Measurements from ENCODE around the gene ME1. TPM values are rescaled to one million over a fixed set of nuclear protein-coding genes. Genes with fewer than 3 reads are reported as not detected.

ME1 gene
- total RNA-seq, 2 experiments from 2014 or later = not detected

GRCh38 chr6:83183082-83183828 lies 247.6 kb downstream of the ME1 start:
- Mint-ChIP-seq H3K9me3 (no peaks in the 10 kb centered on the region), H3K4me3 (no peak overlapping the region), H3K27ac (no peak overlapping the region), H3K27me3 (no peaks in the 10 kb centered on the region), H3K36me3 (peaks cover 26% of the 10 kb centered on the region), H3K4me1 (peaks cover 6% of the 10 kb centered on the region)
- DNase-seq = no peak

- Mint-ChIP-seq H3K9me3 (no peaks in the 10 kb centered on the region), H3K27me3 (no peaks in the 10 kb centered on the region), H3K4me1 (peaks cover 4% of the 10 kb centered on the region), H3K36me3 (peaks cover 28% of the 10 kb centered on the region), H3K4me3 (no peak overlapping the region), H3K27ac (no peak overlapping the region)
- no peak for DNase-seq
Measured at GRCh38 chr6:83182114-83182513, 248.7 kb downstream of the ME1 start.

GRCh38 chr6:83180426-83180950 lies 250.4 kb downstream of the ME1 start:
- Mint-ChIP-seq H3K36me3 (peaks cover 24% of the 10 kb centered on the region), H3K27ac (no peak overlapping the region), H3K27me3 (no peaks in the 10 kb centered on the region), H3K4me3 (no peak overlapping the region), H3K4me1 (no peaks in the 10 kb centered on the region), H3K9me3 (no peaks in the 10 kb centered on the region)
- no peak for DNase-seq

GRCh38 chr6:83176246-83176645 lies 254.6 kb downstream of the ME1 start:
- H3K4me3 Mint-ChIP-seq = no peak overlapping the region
- DNase-seq = no peak
- H3K9me3 Mint-ChIP-seq = no peaks in the 10 kb centered on the region
- no peaks in the 10 kb centered on the region for H3K4me1 Mint-ChIP-seq
- H3K27ac Mint-ChIP-seq = no peak overlapping the region
- H3K36me3 Mint-ChIP-seq = peaks cover 2% of the 10 kb centered on the region
- no peaks in the 10 kb centered on the region for H3K27me3 Mint-ChIP-seq

DNA sequence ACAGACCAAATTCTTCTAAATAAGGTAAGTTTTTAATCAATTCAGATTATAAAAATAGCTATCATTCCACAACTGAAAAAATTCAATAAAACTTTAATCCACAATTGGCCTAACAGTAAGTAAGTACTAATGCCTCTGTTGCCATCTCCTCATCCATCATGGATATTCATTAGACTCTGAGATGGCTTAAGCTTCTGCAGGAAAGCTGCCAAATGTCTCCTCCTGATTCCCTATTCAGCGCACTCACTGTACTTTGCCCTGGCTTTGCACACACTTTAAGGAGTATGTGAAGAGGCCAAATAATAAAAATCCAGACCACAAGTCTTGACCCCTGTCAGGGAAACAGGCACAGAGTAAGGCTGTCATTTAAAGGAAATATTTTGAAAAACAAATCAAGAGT lies 261.3 kb downstream of the ME1 start:
- Mint-ChIP-seq H3K4me3 (no peak overlapping the region), H3K4me1 (no peaks in the 10 kb centered on the region), H3K9me3 (no peaks in the 10 kb centered on the region), H3K27ac (no peak overlapping the region), H3K36me3 (peaks cover 8% of the 10 kb centered on the region), H3K27me3 (no peaks in the 10 kb centered on the region)
- no peak for DNase-seq

- no peaks in the 10 kb centered on the region for H3K4me1 Mint-ChIP-seq
- no peaks in the 10 kb centered on the region for H3K9me3 Mint-ChIP-seq
- H3K27me3 Mint-ChIP-seq = no peaks in the 10 kb centered on the region
- DNase-seq = no peak
- H3K36me3 Mint-ChIP-seq = peaks cover 10% of the 10 kb centered on the region
- H3K4me3 Mint-ChIP-seq = no peak overlapping the region
- peak overlapping the region; percentile 29 for H3K27ac Mint-ChIP-seq
Measured at GRCh38 chr6:83169106-83169505, 261.7 kb downstream of the ME1 start.

DNA sequence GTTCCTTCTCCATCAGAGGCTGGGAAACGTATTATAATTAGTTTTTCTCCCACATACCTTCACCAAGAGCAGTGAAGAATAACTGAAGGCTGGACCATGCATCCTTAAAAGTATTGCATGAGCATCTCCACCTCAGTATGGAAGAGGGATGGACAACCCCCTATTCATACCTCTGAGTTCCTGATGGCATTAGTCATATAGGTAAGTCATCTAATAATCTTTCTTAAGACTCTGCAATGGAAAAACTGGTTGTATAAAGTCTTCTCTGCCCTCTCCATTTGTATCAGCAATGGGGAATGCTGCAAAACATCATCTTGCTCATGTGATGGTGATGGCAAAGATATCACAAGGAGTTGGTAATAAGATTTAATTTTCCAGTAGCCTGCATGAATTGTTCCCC lies 262.3 kb downstream of the ME1 start:
- H3K36me3 Mint-ChIP-seq = peaks cover 10% of the 10 kb centered on the region
- no peak overlapping the region for H3K4me3 Mint-ChIP-seq
- H3K9me3 Mint-ChIP-seq = no peaks in the 10 kb centered on the region
- H3K27me3 Mint-ChIP-seq = no peaks in the 10 kb centered on the region
- no peaks in the 10 kb centered on the region for H3K4me1 Mint-ChIP-seq
- no peak for DNase-seq
- H3K27ac Mint-ChIP-seq = peak overlapping the region; percentile 51

DNA sequence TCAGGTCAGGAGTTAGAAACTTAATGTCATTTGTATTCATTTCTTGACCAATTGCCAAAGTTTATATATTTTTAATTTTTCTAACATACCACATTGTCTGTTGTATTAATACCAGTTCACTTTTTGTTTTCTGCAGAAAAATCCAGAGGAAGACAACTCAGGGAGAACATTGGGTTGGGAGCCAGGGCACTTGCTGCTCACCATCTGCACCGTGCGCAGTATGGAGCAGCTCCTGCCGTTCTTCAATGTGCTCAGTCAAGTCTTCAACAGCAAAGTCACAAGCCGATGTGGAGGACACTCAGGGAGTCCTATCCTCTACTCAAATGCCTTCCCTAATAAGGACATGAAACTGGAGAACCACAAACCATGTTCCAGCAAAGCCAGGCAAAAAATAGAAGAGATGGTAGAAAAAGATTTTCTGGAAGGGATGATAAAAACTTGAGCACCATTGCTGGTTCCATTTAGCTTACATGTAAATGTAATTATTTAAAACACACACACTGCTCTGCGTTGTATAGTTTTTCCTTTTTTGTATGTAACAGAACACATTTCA lies 263.0 kb downstream of the ME1 start:
- Mint-ChIP-seq H3K4me3 (no peak overlapping the region), H3K4me1 (no peaks in the 10 kb centered on the region), H3K36me3 (peaks cover 10% of the 10 kb centered on the region), H3K27ac (no peak overlapping the region), H3K9me3 (no peaks in the 10 kb centered on the region), H3K27me3 (no peaks in the 10 kb centered on the region)
- DNase-seq = no peak

Other genes starting within 250 kb of the ME1 start
- 10 to 100 TPM; 12.4 to 14.6 TPM for gene PGM3, start 237.8 kb downstream of the ME1 start, total RNA-seq
- gene RWDD2A, start 237.7 kb downstream of the ME1 start, total RNA-seq = 1 to 10 TPM; 1.2 TPM
- not detected for gene PRSS35, start 81.5 kb upstream of the ME1 start, total RNA-seq